Inflammatory macrophage (primary cell): ENCODE results near the gene TSPAN10.
A peak's percentile ranks its signal among the peaks of the same experiment; 100 is the strongest.

Experiments used
- DNase-seq, 2 donors: peaks; one replicate each; pipeline ENCODE4 v3.0.0-alpha.2; 2020 to 2022

Gene TSPAN10

GRCh38 chr17:81664051-81664470 is 27.1 kb downstream of the TSPAN10 start:
- DNase-seq, result no peak

DNA sequence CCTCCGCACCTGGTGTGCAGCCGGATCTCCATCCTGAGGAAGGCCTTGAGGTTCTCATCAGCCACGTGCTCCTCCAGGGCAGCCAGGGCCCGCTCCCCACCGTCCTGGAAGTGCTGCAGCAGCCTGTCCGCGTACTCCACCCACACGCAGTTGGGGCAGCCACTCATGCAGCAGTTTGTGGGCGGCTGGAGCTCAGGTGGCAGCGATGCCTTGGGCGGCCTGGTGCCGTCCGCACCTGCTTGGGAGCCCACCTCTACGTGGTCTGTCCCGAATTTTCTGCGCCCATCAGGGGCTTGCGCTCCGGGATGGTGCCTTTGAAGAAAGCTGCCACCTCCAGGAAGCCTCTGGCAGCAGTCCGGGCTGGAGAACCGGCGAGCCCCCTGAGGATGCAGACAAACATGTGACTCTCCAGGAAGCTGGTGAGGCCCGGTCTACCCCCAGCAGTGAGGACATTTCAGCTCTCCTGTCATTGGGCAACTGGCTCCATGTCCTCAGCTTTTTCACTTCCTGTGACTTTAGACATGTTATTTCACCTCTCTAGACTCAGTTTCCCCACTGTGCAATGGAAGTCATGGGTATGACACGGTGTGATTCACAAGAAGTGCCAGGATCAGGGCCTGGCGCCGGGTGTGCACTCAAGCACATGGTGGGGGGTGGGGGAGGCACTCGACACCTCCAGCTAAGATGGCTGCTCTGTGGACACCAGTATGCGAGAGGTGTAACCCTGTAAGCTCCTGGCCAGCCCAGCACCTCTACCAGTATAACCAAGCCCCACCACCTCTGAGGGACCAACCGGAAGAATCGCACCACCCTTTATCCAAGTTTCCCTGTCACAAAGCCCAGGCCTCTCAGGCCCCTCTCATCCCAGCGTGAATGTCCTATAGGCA is 28.5 kb downstream of the TSPAN10 start:
- DNase-seq, result peak; percentile 14 to 35

DNA sequence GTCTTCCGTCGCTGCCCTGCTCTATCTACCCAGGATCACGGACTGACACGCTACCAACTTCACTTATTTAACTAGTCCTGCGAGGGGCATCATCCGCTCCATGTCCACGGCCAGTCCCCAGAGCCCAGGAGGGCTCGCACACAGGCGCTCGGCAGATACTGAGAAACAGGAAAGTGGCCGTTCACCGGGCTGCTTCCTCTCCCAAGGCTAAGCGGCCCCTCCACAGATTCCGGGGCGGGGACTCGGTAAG is 29.0 kb downstream of the TSPAN10 start:
- peak in 1 of 2 donors; percentile 21 for DNase-seq

GRCh38 chr17:81666342-81667191 is 29.6 kb downstream of the TSPAN10 start, which contains the start of the genes CCDC137 and OXLD1:
CCDC137 (plus strand) TSS chr17:81666737; CDS start chr17:81666767, 30 bp downstream.
OXLD1 (minus strand) TSS chr17:81666605; CDS start chr17:81666577, 28 bp downstream.
- DNase-seq, result peak; percentile 97 to 99

DNA sequence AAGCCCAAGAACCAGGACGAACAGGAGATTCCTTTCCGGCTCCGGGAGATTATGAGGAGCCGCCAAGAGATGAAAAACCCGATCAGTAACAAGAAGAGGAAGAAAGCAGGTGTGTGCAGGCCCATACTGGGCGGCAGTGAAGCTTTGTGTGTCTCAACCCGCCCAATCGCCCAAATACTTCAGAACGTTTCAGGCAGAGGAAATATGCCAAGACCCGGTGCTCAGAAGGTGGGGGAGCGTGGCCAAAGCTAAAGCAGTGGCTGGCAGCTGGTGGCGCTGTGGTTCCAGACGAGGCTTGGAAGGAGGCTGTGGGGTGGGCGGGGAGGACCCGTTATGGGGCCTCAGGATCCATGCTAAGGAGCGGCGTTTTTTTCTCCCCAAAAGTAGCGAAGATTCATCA is 30.8 kb downstream of the TSPAN10 start:
- DNase-seq, result peak in 1 of 2 donors; percentile 8

- no peak for DNase-seq
These were observed 35.5 kb downstream of the TSPAN10 start for GRCh38 chr17:81672504-81672903.

GRCh38 chr17:81672954-81673353 is 36.0 kb downstream of the TSPAN10 start:
- DNase-seq, result no peak

DNA sequence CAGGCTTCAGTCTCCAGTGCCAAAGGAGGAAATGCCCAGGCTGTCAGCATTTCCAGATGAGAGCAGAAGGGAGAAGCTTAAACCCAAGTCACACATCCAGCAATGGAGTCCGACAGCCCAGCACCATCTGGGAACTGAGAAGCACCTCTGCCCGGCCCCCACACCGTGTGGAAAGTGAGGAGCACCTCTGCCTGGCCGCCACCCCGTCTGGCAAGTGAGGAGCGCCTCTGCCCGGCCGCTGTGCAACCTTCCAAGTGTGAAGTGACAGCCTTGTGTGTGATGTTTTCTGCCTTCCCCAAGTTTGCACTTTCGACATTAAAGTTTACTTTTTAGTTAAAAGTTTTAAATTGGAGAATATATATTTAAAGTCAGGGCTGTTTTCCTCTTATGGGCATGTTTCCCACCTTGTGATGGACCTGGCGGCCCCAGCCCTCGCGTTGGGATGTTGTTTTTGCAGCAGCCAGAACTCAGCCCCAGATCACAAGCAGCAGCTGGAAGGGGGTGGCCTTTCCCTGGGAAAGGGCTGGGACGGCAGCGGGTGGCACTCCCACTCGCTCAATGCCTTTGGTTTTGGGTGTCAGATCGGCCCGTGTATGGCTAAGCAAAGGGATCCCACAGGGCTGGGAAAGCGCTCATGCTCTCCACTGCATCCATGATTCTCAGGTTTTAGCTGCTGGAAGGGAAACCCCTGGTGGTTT is 36.7 kb downstream of the TSPAN10 start:
- DNase-seq, result no peak

DNA sequence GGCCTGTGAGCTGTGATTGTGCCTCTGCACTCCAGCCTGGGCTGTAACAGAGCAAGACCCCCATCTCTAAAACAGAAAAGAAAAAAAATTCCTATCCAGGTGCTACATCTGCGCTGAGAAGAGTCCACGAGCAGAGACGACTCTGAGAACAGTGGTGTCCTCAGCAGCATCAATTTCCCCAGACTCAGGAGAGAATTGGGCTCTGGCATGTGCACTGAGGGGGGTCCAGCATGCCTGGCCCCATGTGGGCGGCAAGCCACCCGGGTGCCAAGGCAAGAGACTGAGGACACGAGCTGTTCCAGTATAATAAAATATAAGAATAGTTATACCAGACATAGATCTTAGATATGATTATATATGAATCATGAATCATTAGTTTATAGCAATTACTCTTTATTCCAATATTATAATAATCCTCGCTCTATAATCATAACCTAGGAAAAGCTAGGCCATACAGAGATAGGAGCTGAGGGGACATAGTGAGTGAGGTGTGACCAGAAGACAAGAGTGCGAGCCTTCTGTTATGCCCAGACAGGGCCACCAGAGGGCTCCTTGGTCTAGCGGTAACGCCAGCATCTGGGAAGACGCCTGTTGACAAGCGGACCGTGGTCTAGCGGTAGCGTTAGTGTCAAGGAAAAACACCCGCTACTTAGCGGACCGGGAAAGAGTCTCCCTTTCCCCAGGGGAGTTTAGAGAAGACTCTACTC is 38.7 kb downstream of the TSPAN10 start:
- DNase-seq, result peak; percentile 9 to 11

- DNase-seq, result no peak
These were observed 39.9 kb downstream of the TSPAN10 start for GRCh38 chr17:81676906-81677305.

- DNase-seq, result no peak
These were observed 43.2 kb downstream of the TSPAN10 start for GRCh38 chr17:81680150-81680549.

GRCh38 chr17:81681672-81682071 is 44.7 kb downstream of the TSPAN10 start:
- no peak for DNase-seq

DNA sequence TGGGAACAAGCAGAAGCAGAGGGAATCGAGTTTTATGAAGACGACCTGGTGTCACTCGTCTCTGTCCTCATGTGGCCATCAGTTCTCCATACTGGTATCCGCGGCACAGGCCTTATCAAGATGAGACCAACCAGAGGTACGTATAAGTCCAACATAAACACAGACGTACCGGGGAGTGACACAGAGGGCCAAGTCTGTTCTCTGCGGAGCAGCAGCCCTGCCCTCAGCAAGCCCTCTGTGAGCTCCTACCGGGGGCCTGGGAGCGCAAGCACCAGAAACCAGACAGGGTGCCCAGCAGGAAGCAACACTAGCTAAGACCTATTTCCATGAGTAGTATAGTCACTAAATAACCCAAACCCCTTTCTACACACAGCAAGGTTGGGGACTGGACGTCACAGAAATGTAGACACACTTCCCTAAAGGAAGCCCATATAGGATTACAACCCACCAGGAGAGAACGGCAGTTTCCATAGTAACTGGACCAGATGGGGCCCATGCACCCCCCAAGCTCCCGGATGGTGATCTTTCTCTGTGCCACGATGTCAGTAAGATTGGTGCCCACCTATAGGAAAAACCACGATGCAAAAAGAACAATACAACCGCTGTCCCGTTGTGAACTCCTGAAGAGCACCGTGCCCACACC is 45.7 kb downstream of the TSPAN10 start:
- DNase-seq, result no peak

DNA sequence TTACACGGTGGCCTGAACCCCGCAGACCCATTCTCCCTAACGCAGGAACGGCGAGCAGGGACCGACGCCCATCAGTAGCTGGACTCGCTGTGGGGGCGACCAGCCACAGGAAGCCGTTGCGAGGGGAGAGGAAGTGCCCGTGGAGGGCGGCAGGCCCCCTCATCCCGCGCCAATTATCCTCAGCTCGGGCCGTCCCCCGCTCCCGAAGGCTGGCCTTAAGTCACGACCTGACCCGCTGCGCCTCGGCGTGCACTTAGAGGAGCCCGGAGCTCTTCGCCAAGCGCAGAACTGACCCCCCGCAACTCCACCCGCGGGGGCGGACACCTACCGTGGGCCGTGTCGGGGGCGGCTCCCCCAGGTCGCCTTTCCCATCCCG is 46.2 kb downstream of the TSPAN10 start:
- peak; percentile 19 to 61 for DNase-seq

GRCh38 chr17:81683584-81684441 is 46.8 kb downstream of the TSPAN10 start, which contains the start of the genes ARL16 and HGS:
ARL16 (minus strand) TSS chr17:81683797; CDS start chr17:81683753, 44 bp downstream.
HGS (plus strand) TSS chr17:81684011; CDS start chr17:81684067, 56 bp downstream.
- DNase-seq, result peak; percentile 100

DNA sequence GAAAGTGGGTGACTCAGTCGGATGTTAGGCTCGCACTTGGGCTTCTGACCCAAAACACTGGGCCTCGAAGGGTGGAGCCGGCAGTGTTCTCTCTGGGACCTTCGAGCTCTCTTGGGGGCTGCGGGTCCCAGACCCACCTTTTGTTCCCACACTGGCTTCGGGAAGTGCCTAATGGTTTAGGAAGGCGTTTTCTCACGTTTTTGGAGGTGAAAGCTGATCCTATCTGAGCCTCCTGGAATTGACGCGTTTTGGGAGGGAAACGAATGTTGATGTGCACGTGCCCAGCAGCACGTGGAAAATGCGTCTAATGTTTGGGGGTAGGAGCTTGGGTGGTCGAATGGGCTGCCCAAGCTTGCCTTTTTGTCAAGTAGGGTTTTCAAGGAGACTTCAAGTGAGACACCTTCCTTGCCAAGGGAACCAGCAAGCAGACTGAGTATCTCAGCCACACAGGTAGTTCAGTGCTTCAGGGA is 47.5 kb downstream of the TSPAN10 start:
- peak in 1 of 2 donors; percentile 52 for DNase-seq

GRCh38 chr17:81685108-81685507 is 48.1 kb downstream of the TSPAN10 start:
- no peak for DNase-seq

DNA sequence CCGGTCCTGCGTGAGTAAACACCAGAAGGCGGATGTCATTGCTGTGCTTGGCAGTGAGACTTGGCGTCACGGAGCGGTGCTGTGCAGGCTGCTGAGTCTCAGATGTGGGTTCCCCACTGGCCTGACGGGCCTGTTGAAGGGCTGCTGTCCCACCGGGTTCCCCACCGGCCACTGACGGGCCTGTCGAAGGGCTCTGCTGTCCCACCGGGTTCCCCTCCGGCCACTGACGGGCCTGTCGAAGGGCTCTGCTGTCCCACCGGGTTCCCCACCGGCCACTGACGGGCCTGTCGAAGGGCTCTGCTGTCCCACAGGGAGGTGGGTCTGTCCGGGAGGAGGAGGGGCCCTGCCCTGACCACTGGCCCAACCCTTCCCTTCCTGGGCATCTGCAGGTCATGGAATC is 49.6 kb downstream of the TSPAN10 start:
- no peak for DNase-seq

DNA sequence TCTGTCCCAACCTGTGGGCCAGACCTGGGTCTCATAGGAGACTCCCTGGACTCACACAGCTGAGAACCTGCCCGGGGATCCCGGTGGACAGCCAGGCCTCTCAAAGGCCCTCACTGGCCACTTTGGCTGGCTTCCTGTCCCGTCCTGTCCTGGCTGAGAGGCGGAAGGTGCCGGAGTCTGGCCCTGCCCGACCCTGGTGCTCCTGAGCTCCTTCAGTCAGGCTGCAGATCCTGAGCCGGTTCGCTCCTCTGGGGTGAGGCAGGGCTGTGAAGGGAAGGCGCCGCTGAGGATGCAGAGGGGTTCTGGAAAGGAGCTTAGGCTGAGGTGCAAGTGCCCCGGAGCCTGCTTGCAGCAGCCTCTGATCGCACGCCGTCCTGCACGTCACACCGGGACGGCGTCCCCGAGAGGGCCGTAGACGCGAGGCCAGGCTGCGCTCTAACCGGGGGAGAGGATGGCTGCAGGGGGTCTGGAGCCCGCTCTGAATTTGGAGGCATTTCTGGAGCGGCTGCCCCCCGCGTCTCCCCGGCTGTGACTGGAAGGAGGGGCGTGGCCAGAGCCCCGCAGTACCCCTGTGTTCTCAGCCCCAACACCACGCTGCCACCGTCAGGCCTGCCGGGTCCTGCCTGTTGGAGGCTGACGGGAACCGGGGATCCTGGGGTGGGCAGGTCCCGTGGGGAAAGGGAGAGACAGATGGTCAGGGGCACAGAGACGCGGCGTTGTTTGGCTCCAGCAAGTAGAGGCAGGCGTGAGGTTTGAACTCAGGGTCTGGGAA is 51.0 kb downstream of the TSPAN10 start:
- DNase-seq, result no peak

- no peak for DNase-seq
These were observed 51.6 kb downstream of the TSPAN10 start for GRCh38 chr17:81688616-81689015.
